Vagina (tissue), 2 donors: ENCODE results near the gene FGF14. TPM values are rescaled to one million over a fixed set of nuclear protein-coding genes. Genes with fewer than 3 reads are reported as not detected.

ENCODE experiments used
- DNase-seq, 2 donors: peaks; one replicate each; pipeline ENCODE4 v3.0.0-alpha.2; 2017; ENCODE audit errors: extremely low spot score in 2 of 2
- H3K27ac ChIP-seq: fragments of 200-600 bp; sonication (generic); one replicate; pipeline ENCODE4 v1.5.1; 2019
- H3K27me3 ChIP-seq: fragments of 200-600 bp; sonication (generic); one replicate; pipeline ENCODE4 v1.5.1; 2019
- H3K36me3 ChIP-seq, 2 donors: fragments of 200-600 bp; sonication (generic); one replicate each; pipeline ENCODE4 v1.5.1; 2017 to 2019
- H3K4me1 ChIP-seq: fragments of 200-600 bp; sonication (generic); one replicate; pipeline ENCODE4 v1.5.1; 2019
- H3K4me3 ChIP-seq, 2 donors: fragments of 200-600 bp; sonication (generic); 1 replicate in 1 of 2; 2 replicates in 1 of 2; pipeline ENCODE4 v1.5.1; 2016 to 2019
- H3K9me3 ChIP-seq: fragments of 200-600 bp; sonication (generic); one replicate; pipeline ENCODE4 v1.5.1; 2019
- POLR2A ChIP-seq, 2 donors: fragments of 450-650 bp; IDR thresholded peaks; one replicate each; pipeline ENCODE4 v1.6.1; 2017; ENCODE audit warnings: antibody characterized with exemption in 2 of 2, mild to moderate bottlenecking in 2 of 2, moderate library complexity in 2 of 2
- POLR2AphosphoS5 ChIP-seq, 2 donors: sonication (generic); formaldehyde crosslinking; IDR thresholded peaks; one replicate each; pipeline ENCODE4 v1.9.0; 2017; ENCODE audit warnings: antibody characterized with exemption in 2 of 2, mild to moderate bottlenecking in 2 of 2, low read depth in 1 of 2; ENCODE audit not compliant: insufficient read depth in 1 of 2
- intact Hi-C: fragments of 100-400 bp; cut with DNase I; formaldehyde crosslinking; loops from one replicate; pipeline ENCODE4 v1.15.1; 2023
- total RNA-seq: library from RNA; depleted of rRNA; stranded (reverse); fragments of >200 nt; gene quantifications from one replicate; pipeline ENCODE4 v1.2.3, GENCODE V29; 2016
- TF ChIP-seq, protein P1 (sequence below), 3 experiments: fragments of 450-650 bp in 2 of 3; fragments of 200-600 bp in 1 of 3; sonication (generic) in 1 of 3; IDR thresholded peaks; one replicate each; pipeline ENCODE4 v1.5.1; 2017 to 2019; ENCODE audit warnings: antibody characterized with exemption in 3 of 3, mild to moderate bottlenecking in 2 of 3, moderate library complexity in 2 of 3

FGF14 gene
- total RNA-seq, 1 donor from 2014 or later = 3.4 TPM

DNA sequence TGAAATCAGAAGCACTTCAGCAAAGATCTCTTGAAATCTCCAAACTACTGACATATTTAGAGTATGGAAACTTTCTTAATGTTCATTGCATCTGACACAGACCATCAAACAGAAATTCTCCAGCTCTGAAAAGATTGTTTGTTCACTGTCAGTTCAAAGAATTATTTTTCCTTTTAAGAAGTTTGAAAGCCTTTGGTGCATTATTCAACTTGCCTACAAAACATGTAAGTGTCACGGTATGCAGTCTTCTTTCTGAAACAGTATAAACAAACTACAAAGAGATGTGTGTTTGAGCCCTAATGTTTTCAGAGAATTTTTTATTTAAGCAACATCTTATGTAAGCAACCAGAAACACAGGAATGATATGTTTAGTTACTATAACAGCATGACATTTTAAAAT is 125.4 kb downstream of the FGF14 start:
- H3K9me3 ChIP-seq = no peaks in the 10 kb centered on the region
- H3K27me3 ChIP-seq = no peaks in the 10 kb centered on the region
- no peaks in the 10 kb centered on the region for H3K36me3 ChIP-seq
- intact Hi-C loops = no loop called here
- TF ChIP-seq POLR2AphosphoS5 (IDR thresholded peaks at IDR 0.05; ENCODE audit: insufficient read depth in 1 of 2, low read depth in 1 of 2) = no peak
- no peak for TF ChIP-seq POLR2A (IDR thresholded peaks at IDR 0.05)
- TF ChIP-seq, protein P1, sequence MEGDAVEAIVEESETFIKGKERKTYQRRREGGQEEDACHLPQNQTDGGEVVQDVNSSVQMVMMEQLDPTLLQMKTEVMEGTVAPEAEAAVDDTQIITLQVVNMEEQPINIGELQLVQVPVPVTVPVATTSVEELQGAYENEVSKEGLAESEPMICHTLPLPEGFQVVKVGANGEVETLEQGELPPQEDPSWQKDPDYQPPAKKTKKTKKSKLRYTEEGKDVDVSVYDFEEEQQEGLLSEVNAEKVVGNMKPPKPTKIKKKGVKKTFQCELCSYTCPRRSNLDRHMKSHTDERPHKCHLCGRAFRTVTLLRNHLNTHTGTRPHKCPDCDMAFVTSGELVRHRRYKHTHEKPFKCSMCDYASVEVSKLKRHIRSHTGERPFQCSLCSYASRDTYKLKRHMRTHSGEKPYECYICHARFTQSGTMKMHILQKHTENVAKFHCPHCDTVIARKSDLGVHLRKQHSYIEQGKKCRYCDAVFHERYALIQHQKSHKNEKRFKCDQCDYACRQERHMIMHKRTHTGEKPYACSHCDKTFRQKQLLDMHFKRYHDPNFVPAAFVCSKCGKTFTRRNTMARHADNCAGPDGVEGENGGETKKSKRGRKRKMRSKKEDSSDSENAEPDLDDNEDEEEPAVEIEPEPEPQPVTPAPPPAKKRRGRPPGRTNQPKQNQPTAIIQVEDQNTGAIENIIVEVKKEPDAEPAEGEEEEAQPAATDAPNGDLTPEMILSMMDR (IDR thresholded peaks at IDR 0.05) = no peak
- H3K4me3 ChIP-seq = no peak overlapping the region
- H3K27ac ChIP-seq = no peak overlapping the region
- DNase-seq = no peak
- H3K4me1 ChIP-seq = no peaks in the 10 kb centered on the region

DNA sequence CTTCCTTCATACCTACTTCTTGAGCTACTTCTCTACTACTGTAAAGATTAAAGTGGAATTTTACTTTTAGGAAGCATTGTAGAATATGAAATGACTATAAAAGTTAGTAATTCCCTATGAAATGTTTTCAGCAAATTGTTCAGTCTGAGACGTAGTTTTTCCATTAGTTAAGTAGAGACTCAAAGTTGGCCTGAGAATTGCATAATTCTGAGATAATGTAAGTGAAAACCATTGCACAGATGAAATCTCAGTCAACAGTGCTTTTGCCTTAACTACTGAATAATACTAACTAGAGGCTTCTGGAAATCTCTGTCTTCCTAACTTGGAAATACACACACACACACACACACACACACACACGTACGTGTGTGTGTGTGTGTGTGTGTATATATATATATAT is 125.9 kb downstream of the FGF14 start:
- no peaks in the 10 kb centered on the region for H3K36me3 ChIP-seq
- no peaks in the 10 kb centered on the region for H3K9me3 ChIP-seq
- intact Hi-C loops = no loop called here
- H3K4me3 ChIP-seq = no peak overlapping the region
- H3K27me3 ChIP-seq = no peaks in the 10 kb centered on the region
- no peak for DNase-seq
- TF ChIP-seq, protein P1 (IDR thresholded peaks at IDR 0.05) = no peak
- TF ChIP-seq POLR2AphosphoS5 (IDR thresholded peaks at IDR 0.05; ENCODE audit: insufficient read depth in 1 of 2, low read depth in 1 of 2) (no peak), POLR2A (IDR thresholded peaks at IDR 0.05) (no peak)
- H3K4me1 ChIP-seq = no peaks in the 10 kb centered on the region
- H3K27ac ChIP-seq = no peak overlapping the region

DNA sequence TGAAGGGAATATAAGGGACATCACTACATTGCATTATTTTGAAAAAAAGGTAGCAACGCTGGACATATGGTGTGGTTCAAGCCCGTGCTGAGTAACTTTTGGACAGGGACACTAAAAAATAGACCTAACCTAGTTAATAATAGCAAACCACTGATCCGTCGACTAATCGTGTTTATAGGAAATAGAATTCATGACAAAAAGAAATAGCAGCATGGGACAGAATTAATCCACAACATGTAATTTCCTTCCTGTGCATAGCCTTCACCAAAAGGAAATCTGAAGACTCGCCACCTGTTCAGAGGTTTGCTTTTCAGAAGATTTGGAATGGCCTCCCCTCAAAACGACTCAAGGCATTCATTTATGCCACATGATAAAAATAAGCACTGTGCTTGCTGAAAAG is 128.7 kb downstream of the FGF14 start:
- no peak overlapping the region for H3K4me3 ChIP-seq
- no peaks in the 10 kb centered on the region for H3K27me3 ChIP-seq
- H3K36me3 ChIP-seq = no peaks in the 10 kb centered on the region
- intact Hi-C loops = no loop called here
- TF ChIP-seq, protein P1 (IDR thresholded peaks at IDR 0.05) = no peak
- TF ChIP-seq POLR2AphosphoS5 (IDR thresholded peaks at IDR 0.05; ENCODE audit: insufficient read depth in 1 of 2, low read depth in 1 of 2) (no peak), POLR2A (IDR thresholded peaks at IDR 0.05) (no peak)
- no peaks in the 10 kb centered on the region for H3K4me1 ChIP-seq
- H3K27ac ChIP-seq = no peak overlapping the region
- DNase-seq = no peak
- H3K9me3 ChIP-seq = no peaks in the 10 kb centered on the region

DNA sequence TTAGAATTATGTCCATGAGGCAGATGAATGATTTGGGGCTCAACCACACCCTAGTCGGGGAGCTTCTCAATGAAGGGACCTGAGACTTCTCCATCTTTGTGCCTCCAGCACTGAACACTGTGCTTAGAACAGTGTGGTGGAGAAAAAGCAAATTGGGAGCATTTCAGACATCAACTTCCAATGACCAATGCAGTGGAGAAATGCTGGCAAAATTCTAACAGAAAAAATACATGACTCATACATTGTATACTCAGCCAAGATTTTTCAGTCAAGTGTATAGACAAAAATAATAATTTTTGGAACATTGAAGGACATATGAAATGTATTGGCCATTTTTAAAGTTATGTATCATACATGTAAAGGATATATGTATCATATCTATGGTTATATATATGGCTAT is 134.7 kb downstream of the FGF14 start:
- H3K36me3 ChIP-seq = no peaks in the 10 kb centered on the region
- H3K4me3 ChIP-seq = no peak overlapping the region
- TF ChIP-seq, protein P1 (IDR thresholded peaks at IDR 0.05) = no peak
- TF ChIP-seq POLR2AphosphoS5 (IDR thresholded peaks at IDR 0.05; ENCODE audit: insufficient read depth in 1 of 2, low read depth in 1 of 2) (no peak), POLR2A (IDR thresholded peaks at IDR 0.05) (no peak)
- H3K9me3 ChIP-seq = no peaks in the 10 kb centered on the region
- H3K4me1 ChIP-seq = no peaks in the 10 kb centered on the region
- DNase-seq = no peak
- intact Hi-C loops = no loop called here
- no peaks in the 10 kb centered on the region for H3K27me3 ChIP-seq
- no peak overlapping the region for H3K27ac ChIP-seq

DNA sequence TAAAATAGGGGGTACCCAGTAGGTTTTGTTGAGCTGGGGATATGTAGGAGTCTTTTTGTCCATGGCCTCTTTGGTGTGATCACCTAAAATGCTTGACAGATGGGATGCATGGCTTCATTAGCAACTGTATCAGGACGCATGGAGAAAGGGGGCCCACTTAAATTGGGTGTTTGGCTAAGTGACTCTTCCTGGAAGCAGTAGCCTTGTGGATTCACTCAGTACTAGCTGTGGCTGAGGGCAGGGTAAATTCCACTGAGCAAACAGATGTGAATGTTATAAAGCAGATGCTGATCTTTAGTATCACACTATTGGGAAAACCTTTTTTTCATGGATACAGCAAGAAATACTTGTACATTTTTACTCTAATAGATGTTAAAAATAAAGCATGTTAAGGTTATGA is 140.0 kb downstream of the FGF14 start:
- intact Hi-C loops = no loop called here
- Histone ChIP-seq H3K27ac (no peak overlapping the region), H3K27me3 (no peaks in the 10 kb centered on the region), H3K9me3 (no peaks in the 10 kb centered on the region), H3K4me1 (no peaks in the 10 kb centered on the region), H3K36me3 (no peaks in the 10 kb centered on the region), H3K4me3 (no peak overlapping the region)
- TF ChIP-seq POLR2AphosphoS5 (IDR thresholded peaks at IDR 0.05; ENCODE audit: insufficient read depth in 1 of 2, low read depth in 1 of 2) (no peak), POLR2A (IDR thresholded peaks at IDR 0.05) (no peak)
- TF ChIP-seq, protein P1 (IDR thresholded peaks at IDR 0.05) = no peak
- no peak for DNase-seq
